B cell (primary cell): ENCODE data around the gene TSC22D4. TPM values are rescaled to one million over a fixed set of nuclear protein-coding genes. Genes with fewer than 3 reads are reported as not detected.
A peak's percentile ranks its signal among the peaks of the same experiment; 100 is the strongest.

ENCODE experiments used
- ATAC-seq: fragments of 200-7000 bp; cut with Tn5 transposase; one replicate; pipeline ENCODE4 v1.10.0; 2021; ENCODE audit warnings: low read depth, mild to moderate bottlenecking, moderate number of reproducible peaks, moderate library complexity
- CTCF ChIA-PET: fragments of 350-600 bp; sonication (Branson Sonifier 250); formaldehyde crosslinking; loops from one replicate; lab custom pipeline; 2021; ENCODE audit warnings: antibody characterized with exemption, inconsistent platforms; lab: Charles Lee
- POLR2A ChIA-PET: fragments of 350-600 bp; sonication (Branson Sonifier 250); formaldehyde crosslinking; loops from one replicate; lab custom pipeline; 2021; ENCODE audit warnings: antibody characterized with exemption; lab: Charles Lee
- DNase-seq: peaks from one replicate; pipeline ENCODE4 v3.0.0; 2013
- H2AFZ ChIP-seq: 2 replicates; pipeline ENCODE4 v1.6.1; 2012; ENCODE audit warnings: mild to moderate bottlenecking, low read depth, low read length; ENCODE audit not compliant: insufficient read depth, poor library complexity, severe bottlenecking
- H3K27ac ChIP-seq, 2 donors: 1 replicate in 1 of 2; 2 replicates in 1 of 2; pipeline ENCODE4 v1.5.1; 2012 to 2013; ENCODE audit warnings: low read length in 2 of 2, mild to moderate bottlenecking in 2 of 2, moderate library complexity in 1 of 2
- H3K27me3 ChIP-seq, 4 experiments: fragments of 200-600 bp in 1 of 4; sonication (generic) in 1 of 4; replicated peaks in 1 of 4; 1 replicate in 2 of 4; 2 replicates in 2 of 4; pipeline versions ENCODE4 v1.6.1 to v1.7.0; 2013 to 2016; ENCODE audit warnings: low read length in 3 of 4, mild to moderate bottlenecking in 2 of 4, mixed read lengths in 1 of 4, moderate library complexity in 1 of 4; ENCODE audit not compliant: insufficient read depth in 4 of 4, control insufficient read depth in 3 of 4; ENCODE audit errors: control extremely low read depth in 1 of 4
- H3K36me3 ChIP-seq, 2 experiments: replicated peaks in 1 of 2; 1 replicate in 1 of 2; 2 replicates in 1 of 2; pipeline versions ENCODE4 v1.6.1 to v1.7.1; 2013; ENCODE audit warnings: low read length in 1 of 2; ENCODE audit not compliant: insufficient read depth in 2 of 2, control insufficient read depth in 1 of 2; ENCODE audit errors: control extremely low read depth in 1 of 2, extremely low read depth in 1 of 2
- H3K4me1 ChIP-seq, 2 donors: fragments of 200-600 bp in 1 of 2; sonication (generic) in 1 of 2; 1 replicate in 1 of 2; 2 replicates in 1 of 2; pipeline versions ENCODE4 v1.5.1 to v1.6.1; 2013 to 2017; ENCODE audit warnings: low read length in 2 of 2; ENCODE audit not compliant: control insufficient read depth in 2 of 2, insufficient read depth in 2 of 2
- H3K4me2 ChIP-seq: replicated peaks from 2 replicates; pipeline ENCODE3; 2012; ENCODE audit warnings: mild to moderate bottlenecking, low read depth, low read length; ENCODE audit not compliant: poor library complexity, severe bottlenecking
- H3K4me3 ChIP-seq, 5 experiments: fragments of 200-600 bp in 1 of 5; sonication (generic) in 1 of 5; 1 replicate in 3 of 5; 2 replicates in 2 of 5; pipeline versions ENCODE4 v1.5.1 to v1.7.0; 2011 to 2016; ENCODE audit warnings: low read length in 4 of 5, mild to moderate bottlenecking in 4 of 5, low read depth in 2 of 5, control low read depth in 1 of 5, moderate library complexity in 1 of 5; ENCODE audit not compliant: insufficient read depth in 1 of 5; ENCODE audit errors: control extremely low read depth in 1 of 5, extremely low read depth in 1 of 5
- H3K79me2 ChIP-seq: fragments of 200-600 bp; sonication (generic); one replicate; pipeline ENCODE4 v1.6.0; 2016; ENCODE audit warnings: low read length; ENCODE audit not compliant: control insufficient read depth, insufficient read depth
- H3K9ac ChIP-seq: fragments of 200-600 bp; sonication (generic); 2 replicates; pipeline ENCODE4 v1.6.1; 2017; ENCODE audit warnings: mild to moderate bottlenecking, low read length, moderate library complexity
- H3K9me3 ChIP-seq, 3 donors: one replicate each; pipeline versions ENCODE4 v1.6.1 to v1.7.1; 2013; ENCODE audit warnings: low read length in 2 of 3; ENCODE audit not compliant: control insufficient read depth in 2 of 3, insufficient read depth in 1 of 3; ENCODE audit errors: control extremely low read depth in 1 of 3
- H4K20me1 ChIP-seq: 2 replicates; pipeline ENCODE4 v1.6.0; 2012; ENCODE audit warnings: mild to moderate bottlenecking, low read length; ENCODE audit not compliant: insufficient read depth, control insufficient read depth, poor library complexity, severe bottlenecking
- H3K27ac Mint-ChIP-seq: one replicate; pipeline ENCODE4 v1.8.0; 2021; ENCODE audit warnings: mixed read lengths
- H3K27me3 Mint-ChIP-seq: one replicate; pipeline ENCODE4 v1.8.0; 2021; ENCODE audit warnings: mixed read lengths
- H3K4me1 Mint-ChIP-seq: one replicate; pipeline ENCODE4 v1.8.0; 2021; ENCODE audit warnings: mixed read lengths
- H3K4me3 Mint-ChIP-seq: one replicate; pipeline ENCODE4 v1.8.0; 2021; ENCODE audit warnings: mixed read lengths
- H3K9me3 Mint-ChIP-seq: one replicate; pipeline ENCODE4 v1.8.0; 2022; ENCODE audit warnings: mixed read lengths; ENCODE audit not compliant: insufficient read depth
- EZH2 ChIP-seq: IDR thresholded peaks from 2 replicates; pipeline ENCODE4 v1.6.1; 2012; ENCODE audit warnings: borderline replicate concordance, low read depth, mild to moderate bottlenecking, moderate library complexity, low read length; ENCODE audit not compliant: insufficient read depth, poor library complexity, severe bottlenecking
- WGBS: methylation state at CpG from one replicate; pipeline ENCODE4 v1.1.5; 2013; ENCODE audit warnings: missing lambda C conversion rate; ENCODE audit not compliant: insufficient coverage; 5-methylcytosine and 5-hydroxymethylcytosine counted together
- intact Hi-C: fragments of 100-400 bp; cut with micrococcal nuclease; formaldehyde crosslinking; loops from one replicate; pipeline ENCODE4 v1.10.0; 2022
- polyA plus RNA-seq: library from polyadenylated mRNA; depleted of rRNA; stranded (reverse); fragments of >200 nt; gene quantifications from 2 replicates; pipeline ENCODE4 v1.2.3, GENCODE V29; 2012
- total RNA-seq, 2 donors: library from RNA; stranded (reverse); fragments of 120-200 nt in 1 of 2; gene quantifications; 1 replicate in 1 of 2; 2 replicates in 1 of 2; pipeline versions ENCODE4 v1.2.3 to v1.2.4, GENCODE V29; 2013 to 2022
- TF ChIP-seq, protein P1 (sequence below): fragments of 200-600 bp; IDR thresholded peaks from one replicate; pipeline ENCODE4 v1.8.0; 2022; ENCODE audit warnings: antibody characterized with exemption, mild to moderate bottlenecking

Gene TSC22D4
- total and polyA plus RNA-seq, 2 donors (not counting 1 experiment from before 2014, with no cell fraction given) = 80.2 to 92.8 TPM

DNA sequence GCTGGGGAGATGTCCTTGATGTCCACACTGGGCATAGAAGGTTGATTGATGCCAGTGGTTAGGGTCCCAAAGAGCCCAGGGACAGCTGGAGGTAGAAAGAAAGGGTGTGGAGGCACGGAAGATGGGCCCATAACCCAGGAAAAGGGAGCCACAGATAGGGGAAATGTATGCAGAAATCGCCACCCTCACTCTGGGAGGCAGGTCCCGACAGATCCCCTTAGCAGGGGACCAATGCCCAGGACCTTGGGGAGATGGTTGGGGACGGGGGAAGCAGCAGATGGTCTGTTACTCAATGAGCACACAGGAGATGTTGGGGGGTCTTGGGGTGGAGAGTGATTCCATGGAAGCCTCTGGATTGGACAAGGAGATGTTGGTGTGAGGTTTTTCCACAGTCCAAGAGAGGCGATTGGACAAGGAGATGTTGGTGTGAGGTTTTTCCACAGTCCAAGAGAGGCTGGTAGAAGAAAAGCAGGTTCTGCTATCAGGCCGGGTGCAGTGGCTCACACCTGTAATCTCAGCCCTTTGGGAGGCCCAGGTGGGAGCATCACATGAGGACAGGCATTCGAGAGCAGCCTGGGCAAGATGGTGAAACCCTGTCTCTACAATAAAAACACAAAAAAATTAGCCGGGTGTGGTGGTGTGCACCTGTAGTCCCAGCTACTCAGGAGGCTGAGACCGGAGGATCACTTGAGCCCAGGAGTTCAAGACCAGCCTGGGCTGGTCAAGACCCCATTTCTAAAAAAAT, 35.7 kb downstream of the TSC22D4 start:
- no peaks in the 10 kb centered on the region for H3K36me3 ChIP-seq
- 85% methylated on average over 9 of the region's 9 CpGs for WGBS
- CTCF ChIA-PET = interaction anchor here (0.6 to 4.7 kb wide), 2 partner anchors 36 kb away, joined by 3 to 26 read pairs; no protein-coding TSS in a partner anchor

More for the DNA sequence above, 35.7 kb downstream of the TSC22D4 start:
- DNase-seq = no peak
- intact Hi-C loops = no loop called here
- H3K27ac Mint-ChIP-seq = peak overlapping the region; percentile 28
- Histone ChIP-seq H3K4me3 (no peak overlapping the region), H3K9me3 (no peaks in the 10 kb centered on the region), H3K27ac (no peak overlapping the region), H3K4me2 (no peak overlapping the region), H3K9ac (no peak overlapping the region), H3K27me3 (no peaks in the 10 kb centered on the region), H3K79me2 (no peaks in the 10 kb centered on the region), H2AFZ (no peak overlapping the region), H3K4me1 (peaks cover 15 to 22% of the 10 kb centered on the region in 2 donors), H4K20me1 (no peaks in the 10 kb centered on the region)
- no peaks in the 10 kb centered on the region for H3K27me3 Mint-ChIP-seq
- H3K9me3 Mint-ChIP-seq = no peaks in the 10 kb centered on the region
- no peak for ATAC-seq
- POLR2A ChIA-PET = interaction anchor here (0.6 kb wide), 1 partner anchor 421 kb away, joined by 5 read pairs; no protein-coding TSS in a partner anchor
- H3K4me3 Mint-ChIP-seq = no peak overlapping the region
- peaks cover 14% of the 10 kb centered on the region for H3K4me1 Mint-ChIP-seq
- no peak for TF ChIP-seq EZH2
- TF ChIP-seq, protein P1, sequence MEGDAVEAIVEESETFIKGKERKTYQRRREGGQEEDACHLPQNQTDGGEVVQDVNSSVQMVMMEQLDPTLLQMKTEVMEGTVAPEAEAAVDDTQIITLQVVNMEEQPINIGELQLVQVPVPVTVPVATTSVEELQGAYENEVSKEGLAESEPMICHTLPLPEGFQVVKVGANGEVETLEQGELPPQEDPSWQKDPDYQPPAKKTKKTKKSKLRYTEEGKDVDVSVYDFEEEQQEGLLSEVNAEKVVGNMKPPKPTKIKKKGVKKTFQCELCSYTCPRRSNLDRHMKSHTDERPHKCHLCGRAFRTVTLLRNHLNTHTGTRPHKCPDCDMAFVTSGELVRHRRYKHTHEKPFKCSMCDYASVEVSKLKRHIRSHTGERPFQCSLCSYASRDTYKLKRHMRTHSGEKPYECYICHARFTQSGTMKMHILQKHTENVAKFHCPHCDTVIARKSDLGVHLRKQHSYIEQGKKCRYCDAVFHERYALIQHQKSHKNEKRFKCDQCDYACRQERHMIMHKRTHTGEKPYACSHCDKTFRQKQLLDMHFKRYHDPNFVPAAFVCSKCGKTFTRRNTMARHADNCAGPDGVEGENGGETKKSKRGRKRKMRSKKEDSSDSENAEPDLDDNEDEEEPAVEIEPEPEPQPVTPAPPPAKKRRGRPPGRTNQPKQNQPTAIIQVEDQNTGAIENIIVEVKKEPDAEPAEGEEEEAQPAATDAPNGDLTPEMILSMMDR = no peak
